GM18526 (cell line): Measurements from ENCODE around the gene MTA1.

ENCODE experiments used
- POLR2A ChIP-seq: IDR thresholded peaks from 3 replicates; pipeline ENCODE4 v1.6.1; 2011; ENCODE audit not compliant: insufficient read length; ENCODE audit errors: extremely low read depth

The MTA1 gene

DNA sequence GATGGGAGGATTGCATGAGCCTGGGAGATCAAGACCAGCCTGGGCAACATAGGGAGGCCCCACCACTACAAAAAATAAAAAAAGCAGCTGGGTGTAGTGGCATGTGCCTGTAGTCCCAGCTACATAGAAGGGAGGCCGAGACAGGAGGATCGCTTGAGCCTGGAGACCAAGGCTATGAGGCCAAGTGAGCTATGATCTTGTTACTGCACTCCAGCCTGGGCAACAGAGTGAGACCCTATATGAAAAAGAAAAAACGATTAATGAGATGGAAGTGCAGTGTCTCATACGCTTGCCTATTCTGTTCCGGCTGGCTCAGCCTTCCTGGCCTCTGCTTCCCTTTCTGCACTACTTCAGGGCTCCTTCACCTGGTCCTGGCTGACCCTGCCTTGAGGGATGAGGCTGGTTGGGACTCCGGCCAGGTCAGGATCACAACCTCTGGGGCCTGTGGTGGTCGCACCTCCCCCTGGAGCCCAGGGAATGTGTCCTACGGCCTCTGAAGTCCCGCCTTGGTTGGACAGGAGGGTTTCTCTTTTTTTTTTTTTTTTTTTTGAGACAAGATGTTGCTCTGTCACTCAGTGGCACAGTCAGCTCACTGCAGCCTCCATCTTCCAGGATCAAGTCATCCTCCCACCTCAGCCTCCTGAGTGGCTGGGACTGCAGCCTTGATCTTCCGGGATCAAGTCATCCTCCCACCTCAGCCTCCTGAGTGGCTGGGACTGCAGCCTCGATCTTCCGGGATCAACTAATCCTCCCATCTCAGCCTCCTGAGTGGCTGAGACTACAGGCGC, 82.1 kb downstream of the MTA1 start:
- TF ChIP-seq POLR2A: no peak

DNA sequence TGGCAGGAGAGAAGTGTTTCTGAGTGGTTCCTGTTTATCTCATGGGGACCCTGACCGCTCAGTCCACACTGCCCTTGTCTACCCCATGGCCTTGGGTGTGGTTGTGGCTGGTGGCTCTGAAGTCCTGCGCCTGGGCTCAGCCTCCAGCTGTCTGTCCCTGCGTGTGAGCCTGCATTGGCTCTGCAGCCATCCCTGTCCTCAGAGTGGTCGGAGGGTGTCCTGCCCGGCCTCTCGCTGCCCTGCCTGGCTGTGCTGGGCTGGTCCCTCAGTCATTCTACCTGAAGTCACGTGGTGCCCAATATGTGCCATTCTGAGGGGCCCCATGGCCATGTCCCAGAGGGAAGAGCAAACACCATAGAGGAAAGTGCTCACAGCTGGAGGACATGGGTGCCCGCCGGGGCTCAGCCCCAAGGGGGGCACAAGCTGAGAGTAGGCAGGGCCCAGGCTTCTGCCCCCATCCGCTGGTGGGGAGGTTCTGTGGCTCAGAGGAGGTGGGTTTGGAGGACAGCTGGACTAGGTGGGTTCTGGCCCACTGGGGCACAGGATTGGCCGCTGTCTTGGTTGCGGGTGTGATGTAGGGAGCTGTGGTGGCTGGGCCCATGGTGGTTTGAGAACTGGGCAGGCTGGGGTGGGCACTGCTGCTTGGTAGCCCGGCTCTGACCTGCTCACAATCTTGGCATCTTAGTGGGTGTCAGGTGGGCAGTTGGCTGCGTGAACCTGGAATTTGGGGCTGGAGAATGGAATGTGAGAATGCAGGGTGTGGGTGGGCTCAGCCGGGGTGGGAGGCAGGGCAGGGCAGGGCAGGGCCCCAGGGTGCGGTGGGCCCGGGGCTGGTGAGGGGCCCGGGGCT, 83.0 kb downstream of the MTA1 start:
- TF ChIP-seq POLR2A: no peak

DNA sequence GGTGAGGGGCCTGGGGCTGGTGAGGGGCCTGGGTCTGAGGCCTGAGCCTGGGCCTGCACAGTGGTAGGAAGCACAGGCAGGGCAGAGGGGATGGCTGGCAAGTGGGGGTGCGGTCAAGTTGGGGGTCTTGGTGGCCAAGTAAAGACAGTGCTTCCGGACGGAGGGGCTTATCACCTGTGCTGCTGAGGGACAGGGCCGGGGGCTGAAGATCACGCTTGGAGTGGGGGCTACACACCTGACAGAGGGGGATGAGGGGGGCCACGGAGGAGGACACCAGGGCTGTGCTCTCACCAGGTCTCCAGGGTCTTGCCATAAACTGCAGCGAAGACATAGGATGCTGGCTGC, 83.6 kb downstream of the MTA1 start:
- TF ChIP-seq POLR2A: no peak

DNA sequence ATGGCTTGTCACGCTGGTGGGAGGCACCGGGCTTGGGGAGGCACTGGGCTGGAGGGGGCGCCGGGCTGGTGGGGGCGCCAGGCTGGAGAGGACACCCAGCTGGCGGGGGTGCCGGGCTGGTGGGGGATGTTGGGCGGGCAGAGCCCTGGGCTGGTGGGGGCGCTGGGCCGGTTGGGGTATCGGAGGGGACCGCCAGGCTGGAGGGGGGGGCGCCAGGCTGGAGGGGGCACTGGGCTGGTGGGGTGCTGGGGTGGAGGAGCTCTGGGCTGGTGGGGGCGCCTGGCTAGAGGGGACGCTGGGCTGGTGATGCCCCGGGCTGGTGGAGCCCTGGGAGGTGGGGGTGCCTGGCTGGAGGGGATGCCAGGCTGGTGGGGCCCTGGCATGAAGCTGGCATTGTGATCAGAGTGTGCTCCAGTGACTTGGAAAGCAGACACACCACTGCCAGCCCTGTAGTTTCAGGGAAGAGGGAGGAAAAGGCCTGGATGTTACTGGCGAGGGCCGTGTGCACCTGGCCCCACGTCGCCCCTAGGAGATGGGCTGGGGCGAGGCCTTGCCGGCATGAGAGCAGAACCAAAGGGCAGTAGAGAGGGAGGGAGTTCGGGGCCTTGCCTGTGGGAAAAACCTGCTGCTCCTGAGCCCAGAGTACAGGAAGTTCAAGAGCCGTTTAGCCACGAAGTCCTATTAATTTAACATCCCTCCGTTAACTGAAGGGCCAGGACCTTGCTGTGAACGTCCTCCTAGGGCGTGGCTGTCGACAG, 84.5 kb downstream of the MTA1 start:
- no peak for TF ChIP-seq POLR2A

DNA sequence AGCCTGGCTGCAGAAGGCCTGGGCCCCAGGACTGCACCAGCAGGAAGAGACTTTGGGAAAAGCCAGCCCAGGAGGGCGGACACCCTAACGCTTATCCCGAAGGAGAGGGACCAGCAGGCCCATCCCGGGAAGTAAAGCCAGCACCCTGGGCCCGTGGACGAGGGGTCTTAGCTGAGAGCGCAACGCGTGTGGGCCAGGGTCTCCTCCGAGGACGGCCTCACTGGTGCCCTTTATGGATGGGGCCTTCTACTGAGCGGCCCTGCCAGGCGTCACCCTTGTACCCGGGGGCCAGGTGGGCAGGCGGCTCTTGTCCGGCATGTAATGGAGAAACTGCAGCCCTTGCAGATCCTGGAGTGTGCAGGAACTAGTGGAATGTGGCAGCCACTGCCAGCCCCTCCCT, 85.5 kb downstream of the MTA1 start:
- TF ChIP-seq POLR2A: no peak

DNA sequence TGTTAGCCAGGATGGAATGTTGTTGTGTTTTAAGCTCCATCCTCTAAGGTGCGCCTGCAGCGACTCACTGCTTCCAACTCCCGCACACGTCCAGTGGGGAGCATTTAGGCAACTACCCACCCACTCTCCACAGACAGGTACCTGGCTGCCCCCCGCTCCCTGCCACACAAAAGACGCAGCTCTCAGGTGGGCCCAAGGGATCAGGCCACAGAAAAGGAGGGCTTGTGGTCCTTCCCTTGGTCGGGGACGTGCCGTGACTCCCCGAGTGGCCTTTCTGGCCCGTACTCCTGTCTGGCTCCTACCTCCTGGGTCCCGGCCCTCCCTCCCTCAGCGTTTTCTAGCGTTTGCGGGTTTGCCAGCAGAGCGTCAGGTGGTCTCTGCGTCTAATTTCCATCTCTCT, 87.6 kb downstream of the MTA1 start:
- no peak for TF ChIP-seq POLR2A

DNA sequence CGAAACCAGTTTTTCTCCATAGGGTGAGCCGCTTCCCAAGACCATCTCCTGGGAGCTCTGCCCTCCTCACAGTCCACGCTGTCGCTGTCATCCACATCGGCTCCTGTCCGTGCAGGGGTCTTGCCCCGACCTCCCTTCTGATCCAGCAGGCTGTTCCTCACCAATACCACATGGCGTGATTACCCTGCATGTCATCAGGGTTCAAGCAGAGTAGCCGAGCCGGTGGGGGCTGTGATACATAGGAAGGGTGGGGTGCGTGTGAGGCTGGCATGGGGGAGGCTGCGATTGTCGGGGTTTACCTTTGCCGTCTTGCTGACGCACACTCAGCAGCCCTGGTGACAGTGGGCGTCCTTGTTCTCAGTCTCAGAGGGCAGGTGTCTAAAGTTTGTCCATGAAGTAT, 88.4 kb downstream of the MTA1 start:
- no peak for TF ChIP-seq POLR2A

DNA sequence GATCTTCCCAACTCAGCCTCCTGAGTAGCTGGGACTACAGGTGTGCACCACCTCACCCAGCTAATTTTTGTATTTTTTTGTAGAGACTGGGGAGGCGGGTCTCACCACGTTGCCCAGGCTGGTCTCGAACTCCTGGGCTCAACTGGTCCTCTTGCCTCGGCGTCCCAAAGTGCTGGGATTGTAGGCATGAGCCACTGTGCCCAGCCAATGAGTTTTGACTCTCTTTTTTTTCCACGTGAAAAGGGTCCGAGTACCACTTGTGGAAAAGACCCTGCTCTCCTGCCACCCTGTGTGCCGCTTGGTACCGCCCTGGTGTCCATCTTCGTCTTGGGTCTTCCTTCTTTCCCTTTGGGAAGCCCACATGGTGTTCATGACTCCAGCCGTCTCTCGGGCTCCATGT, 89.0 kb downstream of the MTA1 start:
- no peak for TF ChIP-seq POLR2A

DNA sequence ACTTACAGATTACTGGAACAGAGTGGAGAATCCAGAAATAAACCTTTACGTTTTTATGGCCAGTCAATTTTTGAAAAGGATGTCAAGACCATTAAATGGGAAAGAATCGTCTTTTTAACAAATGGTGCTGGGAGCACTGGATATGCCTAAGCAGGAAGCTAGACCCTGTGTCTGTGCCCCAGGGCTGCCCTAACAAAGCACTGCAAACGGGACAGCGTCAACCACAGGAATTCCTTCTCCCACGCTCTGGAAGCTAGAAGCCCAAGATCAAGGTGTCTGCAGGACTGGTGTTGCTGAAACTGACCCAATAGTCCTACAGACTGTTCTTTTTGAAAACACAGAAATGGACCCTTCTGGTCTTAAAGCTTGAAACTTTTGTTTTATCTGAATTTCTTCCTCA, 97.5 kb downstream of the MTA1 start:
- no peak for TF ChIP-seq POLR2A

DNA sequence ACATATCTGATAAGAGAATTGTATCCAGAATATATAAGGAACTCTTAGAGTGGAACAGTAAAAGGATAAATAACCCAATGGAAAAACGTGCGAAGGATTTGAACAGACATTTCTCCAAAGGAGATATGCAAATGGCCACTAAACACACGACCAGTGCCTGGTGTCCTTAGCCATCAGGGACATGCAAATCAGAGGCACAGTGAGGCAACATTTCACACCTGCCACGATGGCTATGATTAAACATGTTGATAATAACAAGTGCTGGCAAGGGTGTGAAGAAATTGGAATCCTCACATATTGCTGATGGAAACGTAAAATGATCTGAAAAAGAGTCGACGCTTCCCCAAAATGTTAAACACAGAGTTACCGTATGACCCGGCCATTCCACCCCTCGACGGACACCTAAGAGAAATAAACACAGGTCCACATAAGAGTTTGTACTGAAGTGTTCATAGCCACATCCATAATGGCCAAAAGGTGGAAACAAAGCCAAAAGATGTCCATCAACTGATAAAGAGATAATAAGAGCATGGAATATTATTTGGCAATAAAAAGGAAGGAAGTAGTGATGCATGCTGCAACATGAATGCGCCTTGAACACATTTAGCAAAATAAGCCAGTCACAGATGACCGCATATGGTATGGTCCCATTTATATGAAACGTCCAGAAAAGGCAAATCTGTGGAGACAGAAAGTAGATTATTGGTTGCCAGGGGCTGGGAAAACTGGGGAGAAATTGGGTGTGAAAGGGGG, 100.5 kb downstream of the MTA1 start:
- no peak for TF ChIP-seq POLR2A
